Measurements from ENCODE around the gene SCGB1D1.

Gene SCGB1D1, protein sequence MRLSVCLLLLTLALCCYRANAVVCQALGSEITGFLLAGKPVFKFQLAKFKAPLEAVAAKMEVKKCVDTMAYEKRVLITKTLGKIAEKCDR

DNA sequence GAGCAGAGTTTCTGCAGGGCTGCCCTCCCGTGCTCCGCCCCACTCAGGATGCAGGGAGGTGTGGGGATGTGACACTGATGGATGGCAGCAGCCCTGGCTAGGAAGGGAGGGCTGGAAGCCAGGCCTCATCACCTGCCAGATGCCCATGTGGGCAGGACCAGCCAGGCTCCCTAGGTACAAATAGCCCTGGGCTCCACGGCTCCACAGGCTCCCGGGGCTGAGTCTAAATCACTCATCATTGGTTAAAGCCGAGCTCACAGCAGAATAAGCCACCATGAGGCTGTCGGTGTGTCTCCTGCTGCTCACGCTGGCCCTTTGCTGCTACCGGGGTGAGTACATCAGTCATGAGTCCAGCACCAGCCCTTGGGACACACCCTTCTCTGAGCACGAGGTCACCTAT, at the start of gene SCGB1D1:
Gene SCGB1D1, plus strand, starts transcription at position 206 of the 400 bp plus-strand sequence. Its CDS starts 69 bp downstream, at position 275.
- DNase-seq, result no peak

DNA sequence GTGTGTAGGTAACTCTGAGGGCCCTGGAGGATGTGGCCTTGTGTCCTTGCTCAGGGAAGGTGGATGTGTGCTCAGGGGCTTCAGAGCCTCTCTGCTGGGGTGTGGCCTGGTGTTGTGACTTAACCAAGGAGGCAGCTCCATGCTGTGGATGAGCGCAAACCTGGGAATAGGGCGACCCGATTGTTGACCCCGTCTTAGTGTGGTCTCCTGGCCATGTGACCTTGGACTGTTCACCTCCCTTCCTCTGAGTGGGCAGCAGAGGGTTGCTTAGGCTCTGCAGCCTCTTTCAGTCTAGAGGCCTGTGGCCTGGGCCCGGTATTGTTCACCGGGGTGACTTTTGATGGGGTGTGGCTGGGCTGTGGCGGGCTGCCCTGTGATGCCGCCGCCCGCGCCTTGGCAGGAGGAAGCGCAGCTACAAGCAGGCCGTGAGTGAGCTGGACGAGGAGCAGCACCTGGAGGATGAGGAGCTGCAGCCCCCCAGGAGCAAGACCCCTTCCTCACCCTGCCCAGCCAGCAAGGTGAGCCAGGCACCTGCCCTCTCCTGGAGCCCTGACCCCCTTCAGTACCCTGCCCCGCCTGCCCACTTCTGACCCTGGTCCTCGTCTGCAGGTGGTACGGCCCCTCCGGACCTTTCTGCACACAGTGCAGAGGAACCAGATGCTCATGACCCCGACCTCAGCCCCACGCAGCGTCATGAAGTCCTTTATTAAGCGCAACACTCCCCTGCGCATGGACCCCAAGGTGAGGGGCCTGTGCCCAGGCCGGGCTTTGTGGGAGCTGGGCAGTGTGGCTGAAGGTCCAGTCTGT, 49.5 kb upstream of the SCGB1D1 start:
- DNase-seq, result no peak

DNA sequence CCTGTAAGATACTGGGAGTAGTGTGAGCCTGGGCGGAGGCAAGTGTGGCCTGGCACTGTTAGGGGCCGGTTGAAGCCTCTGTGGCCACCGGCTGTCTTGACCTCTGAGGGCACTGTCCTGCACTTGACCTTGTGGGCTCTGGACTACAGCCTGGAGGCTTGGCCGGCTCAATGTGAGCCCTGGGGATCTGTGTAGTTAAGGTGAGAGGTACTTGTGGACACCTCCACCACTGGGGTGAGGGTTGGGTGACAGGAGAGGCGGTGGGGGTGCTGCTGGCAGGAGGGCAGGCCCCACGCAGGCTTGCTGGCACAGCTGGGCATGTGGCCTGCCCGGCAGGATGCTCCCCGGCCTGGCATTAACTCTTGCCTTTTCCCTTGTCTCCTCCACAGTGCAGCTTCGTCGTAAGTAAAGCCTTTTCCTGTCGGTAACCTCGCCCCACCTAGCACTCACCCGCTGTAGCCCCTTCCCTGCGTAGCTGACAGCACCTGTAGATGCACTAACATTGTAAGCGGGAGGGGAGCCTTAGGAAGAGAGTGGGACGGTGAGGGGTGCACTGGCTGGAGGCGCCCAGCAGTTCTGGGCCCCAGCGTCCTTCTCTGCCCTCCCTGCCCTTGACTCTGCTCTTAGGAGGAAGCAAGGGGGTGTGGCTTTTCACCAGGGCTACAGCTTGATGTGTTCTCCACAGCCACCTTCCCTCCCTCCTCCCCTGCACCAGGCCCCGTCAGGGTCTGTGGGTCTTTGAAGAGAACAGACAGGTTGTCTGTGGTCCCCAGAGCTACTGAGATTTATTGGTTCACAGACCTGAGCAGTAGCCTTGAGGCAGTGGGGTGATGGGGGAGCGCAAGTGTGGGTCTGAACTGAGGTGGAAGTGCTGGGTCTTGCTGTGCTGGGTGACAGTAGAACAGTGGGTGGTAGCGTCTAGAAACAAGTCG, 48.6 kb upstream of the SCGB1D1 start:
- DNase-seq, result no peak

DNA sequence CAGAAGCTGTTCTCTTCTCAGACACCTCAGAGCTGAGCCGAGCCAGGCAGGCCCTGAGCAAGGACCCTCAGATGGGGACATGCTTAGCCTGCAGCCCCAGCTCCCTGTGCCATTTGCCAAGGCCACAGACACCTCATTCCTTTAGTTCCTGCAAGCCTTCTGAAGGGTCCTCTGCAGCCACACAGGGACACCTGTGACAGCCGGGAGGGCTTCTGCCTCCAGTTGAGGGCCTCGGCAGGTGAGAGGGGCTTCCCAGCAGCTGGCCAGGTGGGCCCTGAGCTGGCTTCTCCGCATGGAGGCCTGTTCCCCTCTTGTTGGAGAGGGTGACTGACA, 48.0 kb upstream of the SCGB1D1 start:
- no peak for DNase-seq

DNA sequence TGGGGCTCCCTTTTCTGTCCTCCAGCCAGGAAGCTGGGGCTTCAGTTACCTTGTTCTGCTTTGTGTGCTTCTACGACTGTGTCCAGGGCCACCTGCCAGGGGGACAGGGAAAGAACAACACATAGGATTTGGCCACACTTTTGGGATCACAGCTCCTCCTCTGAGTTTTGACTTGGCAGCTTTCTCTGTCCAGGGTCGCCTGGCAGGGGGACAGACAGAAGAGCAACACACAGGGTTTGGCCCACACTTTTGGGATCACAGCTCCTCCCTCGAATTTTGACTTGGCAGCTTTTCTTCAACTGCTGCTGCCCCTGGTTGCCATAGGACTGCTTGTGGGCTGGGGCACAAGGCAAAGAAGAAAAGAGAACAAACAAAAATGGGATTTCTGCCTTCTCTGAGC, 47.1 kb upstream of the SCGB1D1 start:
- peak in 7 of 14 donors; percentile 17 to 73 (median 47) for DNase-seq

DNA sequence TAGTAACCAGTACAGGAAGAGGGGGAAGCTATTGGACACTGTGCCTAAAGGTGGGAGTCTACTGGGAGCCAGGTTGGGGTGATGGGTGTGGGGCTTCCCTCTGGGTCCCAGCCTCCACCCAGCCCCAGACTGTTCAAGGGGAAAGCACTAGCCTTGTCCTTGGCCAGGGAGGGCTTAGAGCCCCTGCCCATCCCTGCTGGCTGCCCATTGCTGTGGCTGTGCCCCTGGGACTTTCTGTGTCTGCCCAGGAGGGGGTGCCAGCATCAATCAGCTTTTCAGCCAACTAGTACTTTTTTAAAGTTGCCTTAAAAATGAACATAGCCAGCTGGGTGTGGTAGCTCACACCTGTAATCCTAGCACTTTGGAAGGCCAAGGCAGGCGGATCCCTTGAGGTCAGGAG, 46.3 kb upstream of the SCGB1D1 start:
- no peak for DNase-seq

DNA sequence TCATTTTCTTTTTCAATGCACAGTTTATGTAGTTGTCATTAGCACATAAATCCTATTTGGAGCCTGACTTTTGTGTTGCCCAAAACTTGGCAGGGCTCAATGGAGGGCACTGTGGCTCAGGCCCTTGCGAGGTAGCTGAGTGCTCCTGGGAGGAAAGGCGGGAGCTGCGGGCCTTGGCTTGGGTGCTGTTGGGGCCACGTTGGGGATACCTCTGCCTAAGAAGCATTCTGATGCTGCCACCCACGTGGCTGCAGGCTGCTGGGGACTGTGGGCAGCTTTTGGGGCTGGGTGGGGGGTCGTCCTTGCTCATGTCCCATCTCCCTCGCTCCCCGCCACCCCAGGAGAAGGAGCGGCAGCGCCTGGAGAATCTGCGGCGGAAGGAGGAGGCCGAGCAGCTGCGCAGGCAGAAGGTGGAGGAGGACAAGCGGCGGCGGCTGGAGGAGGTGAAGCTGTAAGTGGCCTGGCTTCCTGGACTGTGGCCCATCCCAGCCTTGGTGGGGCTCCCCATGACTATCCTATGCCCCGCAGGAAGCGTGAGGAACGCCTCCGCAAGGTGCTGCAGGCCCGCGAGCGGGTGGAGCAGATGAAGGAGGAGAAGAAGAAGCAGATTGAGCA, 45.3 kb upstream of the SCGB1D1 start:
- DNase-seq, result no peak

DNA sequence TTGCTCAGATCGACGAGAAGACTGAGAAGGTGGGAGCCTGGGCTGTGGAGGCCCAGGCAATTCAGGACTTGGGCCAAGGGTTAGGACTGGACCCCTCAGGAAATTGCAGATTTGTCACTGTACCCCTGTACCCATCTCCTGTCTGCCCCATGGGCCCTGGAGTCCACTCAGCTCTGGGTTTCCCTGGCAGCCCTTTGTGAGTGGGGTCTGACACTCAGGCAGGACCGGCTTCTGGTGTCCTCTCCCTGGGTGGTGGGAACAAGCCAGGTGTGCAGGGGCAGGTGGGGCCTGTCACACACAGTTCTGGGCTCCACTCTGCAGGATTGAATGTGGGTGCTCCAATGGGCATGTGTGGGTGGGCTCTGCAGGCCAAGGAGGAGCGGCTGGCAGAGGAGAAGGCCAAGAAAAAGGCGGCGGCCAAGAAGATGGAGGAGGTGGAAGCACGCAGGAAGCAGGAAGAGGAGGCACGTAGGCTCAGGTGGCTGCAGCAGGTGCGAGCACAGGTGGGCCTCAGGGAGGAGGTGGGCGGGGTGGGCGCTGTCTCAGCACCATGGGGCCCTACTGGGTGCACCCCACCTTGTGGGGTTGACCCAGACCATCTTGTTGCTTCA, 44.6 kb upstream of the SCGB1D1 start:
- no peak for DNase-seq

DNA sequence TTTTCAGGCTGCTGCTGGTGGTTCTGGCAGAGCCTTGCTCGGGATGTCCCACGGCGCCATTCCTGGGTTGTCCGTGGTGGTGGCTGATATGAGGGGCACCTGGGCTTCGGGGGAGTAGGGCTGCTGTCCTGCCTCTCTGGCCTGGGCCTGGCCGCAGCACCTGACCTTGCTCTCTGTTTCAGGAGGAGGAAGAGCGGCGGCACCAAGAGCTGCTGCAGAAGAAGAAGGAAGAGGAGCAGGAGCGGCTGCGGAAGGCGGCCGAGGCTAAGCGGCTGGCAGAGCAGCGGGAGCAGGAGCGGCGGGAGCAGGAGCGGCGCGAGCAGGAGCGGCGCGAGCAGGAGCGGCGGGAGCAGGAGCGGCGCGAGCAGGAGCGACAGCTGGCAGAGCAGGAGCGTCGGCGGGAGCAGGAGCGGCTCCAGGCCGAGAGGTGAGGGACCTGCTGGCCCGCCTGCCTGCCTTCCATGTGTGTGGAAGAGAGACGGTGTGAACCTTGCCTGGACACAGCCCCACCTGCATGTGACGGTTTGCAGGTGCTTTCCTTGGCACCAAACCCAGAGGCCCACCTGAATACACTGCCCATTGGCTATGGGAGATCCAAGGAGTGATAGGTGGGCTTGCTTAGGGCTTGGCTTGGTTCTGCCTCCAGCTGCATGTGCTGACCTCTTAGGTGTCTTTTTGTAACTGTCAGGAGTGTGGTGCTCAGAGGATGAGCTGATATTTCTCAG, 43.4 kb upstream of the SCGB1D1 start:
- DNase-seq, result peak in 1 of 14 donors; percentile 37

DNA sequence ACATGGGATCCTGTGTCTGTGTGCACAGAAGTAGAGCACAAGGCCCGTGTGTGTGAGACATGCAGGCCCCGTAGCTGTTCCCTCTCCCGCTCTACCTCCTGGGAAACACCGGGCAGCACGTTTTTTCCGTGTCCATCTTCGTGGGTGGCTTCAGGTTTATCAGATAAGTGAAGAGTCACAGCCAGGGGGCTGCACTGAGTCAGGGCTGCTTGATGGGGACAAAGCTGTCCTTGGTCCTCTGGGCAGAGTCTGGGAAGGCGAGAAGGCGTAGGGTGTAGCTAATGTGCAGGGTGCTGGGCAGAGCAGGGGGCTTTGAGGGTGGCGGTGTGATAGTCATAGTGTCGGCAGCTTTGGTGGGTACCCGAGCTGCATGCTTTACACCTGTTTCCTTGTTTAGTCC, 42.5 kb upstream of the SCGB1D1 start:
- DNase-seq, result no peak

DNA sequence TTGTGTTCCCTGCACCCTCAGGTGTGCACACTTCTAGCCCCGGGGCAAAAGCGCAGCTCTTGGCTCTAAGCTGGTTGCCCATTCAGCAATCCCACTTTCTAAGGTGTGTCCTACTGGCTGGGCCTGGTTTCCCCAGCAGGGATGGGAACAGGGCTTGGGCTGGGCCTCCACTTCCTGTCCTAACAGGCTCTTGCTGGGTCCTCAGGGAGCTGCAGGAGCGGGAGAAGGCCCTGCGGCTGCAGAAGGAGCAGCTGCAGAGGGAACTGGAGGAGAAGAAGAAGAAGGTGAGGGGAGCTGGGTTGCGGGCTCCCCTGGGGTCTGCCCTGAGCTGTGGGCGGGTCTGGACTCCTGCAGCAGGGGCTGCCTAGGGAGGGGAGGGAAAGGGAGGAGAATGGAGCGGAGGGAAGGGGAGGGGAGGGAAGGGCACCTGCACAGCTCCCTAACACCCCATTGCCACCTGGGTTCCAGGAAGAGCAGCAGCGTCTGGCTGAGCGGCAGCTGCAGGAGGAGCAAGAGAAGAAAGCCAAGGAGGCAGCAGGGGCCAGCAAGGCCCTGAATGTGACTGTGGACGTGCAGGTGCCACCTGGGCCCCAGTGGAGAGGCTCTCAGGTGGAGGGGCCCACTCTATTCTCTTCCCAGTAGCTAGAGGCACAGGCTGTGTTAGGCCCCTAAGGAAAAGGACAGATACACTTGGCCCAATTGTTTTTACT, 41.6 kb upstream of the SCGB1D1 start:
- DNase-seq, result no peak

DNA sequence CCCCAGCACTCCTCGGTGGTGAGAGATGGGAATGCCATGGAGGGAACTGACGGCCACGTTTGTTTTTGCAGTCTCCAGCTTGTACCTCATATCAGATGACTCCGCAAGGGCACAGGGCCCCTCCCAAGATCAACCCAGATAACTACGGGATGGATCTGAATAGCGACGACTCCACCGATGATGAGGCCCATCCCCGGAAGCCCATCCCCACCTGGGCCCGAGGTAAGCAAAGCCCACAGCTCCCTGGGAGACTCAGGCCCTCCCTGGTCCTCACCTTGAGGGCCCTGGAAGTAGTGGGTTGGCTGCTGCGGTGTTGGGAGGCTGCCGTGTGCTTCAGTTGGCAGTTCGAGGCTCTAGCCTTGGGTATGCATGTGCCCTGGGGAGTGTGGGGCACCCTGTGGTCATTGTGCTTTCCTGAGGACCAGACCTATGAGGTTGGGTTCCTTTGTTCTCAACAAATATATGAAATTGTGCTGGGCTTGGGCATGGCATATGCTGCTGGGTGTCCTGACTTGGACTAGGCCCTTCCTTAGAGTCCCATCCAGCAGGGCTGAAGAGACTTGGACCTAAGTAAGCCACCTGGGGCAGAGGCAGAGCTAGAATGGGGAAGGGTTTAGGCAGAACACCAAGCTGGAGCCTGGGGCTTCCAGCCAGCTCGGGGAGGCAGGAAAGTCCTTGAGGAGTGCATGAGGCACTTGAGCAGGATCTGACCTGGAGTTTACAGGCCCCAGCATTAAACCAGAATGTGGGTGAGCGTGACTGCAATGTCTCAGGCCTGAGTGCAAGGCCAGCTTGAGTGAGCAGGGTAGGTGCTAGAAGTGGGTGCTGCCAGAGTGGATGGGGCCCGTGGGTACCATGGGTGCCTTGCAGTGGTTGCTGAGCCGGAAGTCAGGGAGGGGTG, 39.8 kb upstream of the SCGB1D1 start:
- DNase-seq, result no peak

DNA sequence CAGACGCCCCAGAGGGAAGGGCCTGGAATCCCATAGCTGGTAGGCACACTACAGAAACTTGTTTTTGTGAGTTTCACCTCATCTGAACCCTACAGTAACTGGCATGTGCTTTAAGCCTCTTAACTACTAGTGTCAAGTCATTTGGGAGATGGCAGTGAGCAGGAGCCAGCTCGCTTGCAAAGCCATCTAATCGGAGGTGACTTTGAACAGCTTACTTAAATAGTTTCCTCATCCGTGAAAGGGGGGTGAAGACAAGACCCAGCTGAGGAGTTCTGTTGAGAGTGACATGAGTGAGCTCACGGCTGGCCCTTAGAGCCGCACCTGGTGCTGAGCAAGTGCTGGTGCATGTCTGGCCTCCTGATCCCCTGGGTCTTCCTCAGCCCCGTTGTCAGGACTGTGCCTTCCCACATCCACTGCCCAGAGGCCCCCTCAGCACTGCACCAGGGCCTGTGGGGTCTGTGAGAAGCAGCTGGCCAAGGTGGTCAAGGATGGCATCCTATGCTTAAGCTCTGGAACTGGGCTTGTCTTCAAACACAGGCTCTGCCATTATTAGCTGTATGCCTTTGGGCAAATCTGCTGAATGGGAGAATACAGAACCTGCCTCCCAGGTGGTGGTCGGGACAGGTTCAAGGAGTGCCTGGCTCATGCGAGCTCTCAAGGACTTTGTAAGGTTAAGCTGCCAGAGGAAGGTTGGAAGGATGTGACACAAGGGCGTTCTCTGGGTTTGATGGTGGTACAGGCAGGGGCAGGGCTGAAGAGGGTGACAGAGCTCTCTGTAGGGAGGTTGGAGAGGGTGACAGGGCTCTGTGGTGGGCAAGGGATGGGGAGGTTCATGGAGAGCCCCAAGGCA, 38.9 kb upstream of the SCGB1D1 start:
- DNase-seq, result no peak

DNA sequence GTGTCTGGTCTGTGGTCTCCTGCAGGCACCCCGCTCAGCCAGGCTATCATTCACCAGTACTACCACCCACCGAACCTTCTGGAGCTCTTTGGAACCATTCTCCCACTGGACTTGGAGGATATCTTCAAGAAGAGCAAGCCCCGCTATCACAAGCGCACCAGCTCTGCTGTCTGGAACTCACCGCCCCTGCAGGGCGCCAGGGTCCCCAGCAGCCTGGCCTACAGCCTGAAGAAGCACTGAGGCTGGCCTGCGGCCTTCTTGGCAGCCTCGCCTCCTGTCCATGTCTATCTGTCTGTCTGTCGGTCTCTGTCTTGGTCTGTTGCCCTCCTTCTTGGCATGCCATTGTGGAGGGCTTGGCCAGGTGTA, 38.3 kb upstream of the SCGB1D1 start:
- DNase-seq, result no peak

DNA sequence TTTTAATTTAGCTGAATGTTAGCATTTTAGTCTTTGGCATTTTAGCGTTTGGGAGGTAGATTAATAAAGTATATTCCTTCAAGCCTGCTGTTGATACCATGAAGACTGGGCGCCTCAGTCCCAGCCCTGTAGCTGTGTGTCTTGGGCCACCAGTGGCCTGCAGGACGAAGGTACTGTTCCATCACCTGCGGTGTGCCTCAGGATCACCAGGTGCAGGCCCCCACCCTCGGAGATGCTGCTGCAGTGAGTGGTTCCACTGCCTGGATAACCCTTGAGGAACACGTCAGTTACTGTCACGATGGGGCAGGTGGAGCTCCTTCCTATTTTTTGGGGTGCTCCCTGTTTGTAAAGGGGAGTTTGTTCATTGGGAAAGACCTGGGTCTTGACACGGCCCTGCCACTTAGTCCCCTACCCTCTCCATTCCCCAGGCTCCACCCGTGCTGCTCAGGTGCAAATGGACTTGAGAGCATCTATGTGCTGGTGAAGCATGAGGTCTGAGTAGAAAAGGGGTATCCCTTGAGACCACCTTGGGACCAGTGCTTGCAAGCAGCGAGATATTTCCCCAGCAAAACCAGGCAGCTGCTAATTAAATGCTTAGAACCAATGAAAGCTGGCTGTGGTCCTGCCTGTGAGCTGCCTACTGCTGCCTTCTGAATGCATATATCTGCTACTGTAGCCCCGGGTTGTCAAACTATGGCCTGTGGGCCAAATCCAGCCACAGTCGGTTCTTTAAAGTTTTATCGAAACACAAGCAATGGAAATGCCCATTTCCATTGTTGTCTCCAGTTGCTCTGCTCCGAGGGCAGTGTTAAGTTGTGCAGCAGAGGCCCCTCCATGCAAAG, 37.5 kb upstream of the SCGB1D1 start:
- no peak for DNase-seq

DNA sequence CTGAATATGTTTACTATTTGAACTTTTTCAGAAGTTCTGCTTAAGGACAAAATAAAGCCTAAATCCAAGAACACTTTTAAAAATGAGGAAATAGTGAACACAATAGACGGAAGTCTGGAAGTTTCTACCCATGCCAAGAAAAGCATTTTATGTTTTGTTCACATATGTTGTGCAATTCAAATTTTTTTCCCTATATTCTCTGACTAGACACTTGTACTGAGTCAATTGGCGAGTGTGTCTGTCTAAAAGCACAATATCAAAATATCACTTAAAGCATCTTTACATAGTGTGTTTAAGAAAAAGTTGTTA, 37.0 kb upstream of the SCGB1D1 start:
- no peak for DNase-seq

DNA sequence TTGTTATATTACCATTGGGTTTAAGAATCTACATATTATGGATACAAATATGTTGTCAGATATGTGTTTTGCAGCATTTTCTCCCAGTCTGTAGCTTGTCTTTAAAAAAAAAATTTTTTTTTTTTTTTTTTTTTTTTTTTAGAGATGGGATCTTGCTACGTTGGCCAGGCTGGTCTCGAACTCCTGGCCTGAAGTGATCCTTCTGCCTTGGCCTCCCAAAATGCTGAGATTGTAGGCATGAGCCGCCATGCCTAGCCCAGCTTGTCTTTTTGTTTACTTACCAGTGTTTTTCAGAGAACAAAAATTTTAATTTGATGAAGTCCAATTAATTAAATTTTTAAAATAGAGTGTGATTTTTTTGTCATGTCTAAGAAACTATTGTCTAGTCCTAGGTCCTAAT, 36.4 kb upstream of the SCGB1D1 start:
- DNase-seq, result no peak

DNA sequence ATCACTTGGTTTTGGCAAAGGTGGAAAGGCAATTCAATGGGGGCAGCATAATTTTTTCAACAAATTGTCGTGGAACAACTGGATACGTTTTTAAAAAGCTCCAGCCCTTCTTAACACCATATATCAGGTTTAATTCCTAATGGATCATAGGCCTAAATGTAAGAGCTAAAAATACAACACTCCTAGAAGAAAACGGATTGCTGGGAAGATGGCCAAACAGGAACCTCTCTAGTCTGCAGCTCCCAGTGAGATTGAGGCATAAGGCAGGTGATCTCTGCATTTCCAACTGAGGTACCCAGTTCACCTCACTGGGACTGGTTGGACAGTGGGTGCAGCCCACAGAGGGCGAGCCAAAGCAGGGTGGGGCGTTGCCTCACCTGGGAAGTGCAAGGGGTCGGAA, 32.4 kb upstream of the SCGB1D1 start:
- peak in 1 of 14 donors; percentile 19 for DNase-seq
